HCT116 (cell line): Measurements from ENCODE around the gene SPTLC1. TPM values are rescaled to one million over a fixed set of nuclear protein-coding genes. Genes with fewer than 3 reads are reported as not detected.

ENCODE experiments used
- ATAC-seq: fragments of 200-7000 bp; cut with Tn5 transposase; 2 replicates; pipeline ENCODE4 v1.9.1; 2020; ENCODE audit warnings: mild to moderate bottlenecking, moderate library complexity
- BruUV-seq: library from RNA; stranded (reverse); fragments of 400-500 nt; replicated peaks from 2 replicates; lab custom pipeline; 2021; lab: Mats Ljungman, UMichigan
- CTCF ChIA-PET: fragments of 300-600 bp; sonication (Branson Sonifier 250); formaldehyde crosslinking; loops from one replicate; lab custom pipeline; 2021; ENCODE audit warnings: antibody characterized with exemption; lab: Charles Lee
- POLR2A ChIA-PET: fragments of 300-600, 350-600 bp; sonication (Branson Sonifier 250); formaldehyde crosslinking; loops from one replicate; lab custom pipeline; 2021; ENCODE audit warnings: antibody characterized with exemption; lab: Charles Lee
- RAD21 ChIA-PET, 2 experiments: fragments of 300-600 bp; sonication (Branson Sonifier 250); formaldehyde crosslinking; loops; one replicate each; lab custom pipeline; 2023; ENCODE audit warnings: low total read pairs in 2 of 2; ENCODE audit not compliant: uncharacterized antibody in 2 of 2, unreplicated experiment in 2 of 2, low non-redundant PET in 1 of 2; lab: Charles Lee
- DNase-seq: peaks from one replicate; pipeline ENCODE4 v3.0.0-alpha.2; 2010; ENCODE audit warnings: low read depth, low spot score
- H2AFZ ChIP-seq: fragments of 200-600 bp; shearing (Covaris generic), sonication (generic); 2 replicates; pipeline ENCODE4 v1.6.1; 2017; ENCODE audit warnings: low read depth, mixed run types, mixed read lengths, antibody characterized with exemption, low read length; ENCODE audit not compliant: poor library complexity, severe bottlenecking
- H3K27ac ChIP-seq: 2 replicates; pipeline ENCODE4 v1.5.1; 2012; ENCODE audit warnings: low read depth, low read length
- H3K27me3 ChIP-seq: fragments of 200-600 bp; sonication (generic); 2 replicates; pipeline ENCODE4 v1.6.1; 2016; ENCODE audit warnings: mixed run types, low read length, mixed read lengths; ENCODE audit not compliant: insufficient read depth
- H3K36me3 ChIP-seq, 2 experiments: fragments of 200-500 bp in 1 of 2; fragments of 200-600 bp in 1 of 2; sonication (Bioruptor generic) in 1 of 2; sonication (generic) in 1 of 2; 2 replicates each; pipeline versions ENCODE4 v1.5.1 to v1.6.1; 2014 to 2016; ENCODE audit warnings: low read length in 2 of 2, inconsistent platforms in 1 of 2, mixed read lengths in 1 of 2, mixed run types in 1 of 2; ENCODE audit not compliant: insufficient read depth in 2 of 2, control insufficient read depth in 1 of 2
- H3K4me1 ChIP-seq, 2 experiments: fragments of 200-600 bp in 1 of 2; sonication (generic) in 1 of 2; 2 replicates each; pipeline versions ENCODE4 v1.5.1 to v1.6.1; 2012 to 2017; ENCODE audit warnings: low read length in 2 of 2, inconsistent platforms in 1 of 2, mild to moderate bottlenecking in 1 of 2, mixed read lengths in 1 of 2, mixed run types in 1 of 2, moderate library complexity in 1 of 2; ENCODE audit not compliant: insufficient read depth in 2 of 2, control insufficient read depth in 1 of 2
- H3K4me2 ChIP-seq: fragments of 200-600 bp; sonication (generic); 2 replicates; pipeline ENCODE4 v1.6.1; 2017; ENCODE audit warnings: mixed run types, low read length, mixed read lengths
- H3K4me3 ChIP-seq, 2 experiments: fragments of 200-600 bp in 1 of 2; sonication (generic) in 1 of 2; replicated peaks in 1 of 2; 2 replicates each; pipeline ENCODE4 v1.5.1; 2011 to 2016; ENCODE audit warnings: low read length in 2 of 2, control low read depth in 1 of 2, low read depth in 1 of 2, mild to moderate bottlenecking in 1 of 2, mixed read lengths in 1 of 2, mixed run types in 1 of 2
- H3K79me2 ChIP-seq: fragments of 200-600 bp; sonication (generic); 2 replicates; pipeline ENCODE4 v1.6.1; 2017; ENCODE audit warnings: mild to moderate bottlenecking, mixed run types, low read length, moderate library complexity, mixed read lengths; ENCODE audit not compliant: insufficient read depth
- H3K9ac ChIP-seq: fragments of 200-600 bp; sonication (generic); 2 replicates; pipeline ENCODE4 v1.6.1; 2016; ENCODE audit warnings: low read length, mixed read lengths
- H3K9me2 ChIP-seq: fragments of 200-600 bp; sonication (generic), shearing (Covaris generic); 2 replicates; pipeline ENCODE4 v1.6.1; 2017; ENCODE audit warnings: mixed run types, mild to moderate bottlenecking, moderate library complexity; ENCODE audit not compliant: insufficient read depth
- H3K9me3 ChIP-seq, 2 experiments: fragments of 200-500 bp in 1 of 2; fragments of 200-600 bp in 1 of 2; sonication (Bioruptor generic) in 1 of 2; sonication (generic) in 1 of 2; 2 replicates each; pipeline ENCODE4 v1.6.1; 2014 to 2017; ENCODE audit warnings: low read length in 2 of 2, mixed read lengths in 2 of 2, inconsistent platforms in 1 of 2, low read depth in 1 of 2, mild to moderate bottlenecking in 1 of 2, mixed run types in 1 of 2, moderate library complexity in 1 of 2; ENCODE audit not compliant: control insufficient read depth in 1 of 2, insufficient read depth in 1 of 2
- H4K20me1 ChIP-seq: fragments of 200-600 bp; sonication (generic), shearing (Covaris generic); 2 replicates; pipeline ENCODE4 v1.6.1; 2017; ENCODE audit warnings: mixed run types, mild to moderate bottlenecking, moderate library complexity; ENCODE audit not compliant: insufficient read depth
- CBX3 ChIP-seq: IDR thresholded peaks from 2 replicates; pipeline ENCODE4 v1.6.1; 2012; ENCODE audit warnings: low read depth
- ELF1 ChIP-seq: IDR thresholded peaks from 2 replicates; pipeline ENCODE4 v1.6.1; 2012; ENCODE audit warnings: low read depth, borderline replicate concordance
- EZH2 ChIP-seq: fragments of 200-600 bp; sonication (generic); IDR thresholded peaks from 2 replicates; pipeline ENCODE4 v1.6.1; 2017; ENCODE audit warnings: antibody characterized with exemption, mixed run types
- EZH2phosphoT487 ChIP-seq: fragments of 200-600 bp; IDR thresholded peaks from 2 replicates; pipeline ENCODE4 v1.6.1; 2018; ENCODE audit warnings: antibody characterized with exemption, borderline replicate concordance
- FOSL1 ChIP-seq: IDR thresholded peaks from 2 replicates; pipeline ENCODE4 v1.6.1; 2012; ENCODE audit warnings: low read depth
- POLR2AphosphoS5 ChIP-seq: IDR thresholded peaks from 2 replicates; pipeline ENCODE4 v1.6.1; 2011; ENCODE audit warnings: mild to moderate bottlenecking, low read depth, low read length, moderate library complexity
- RAD21 ChIP-seq: IDR thresholded peaks from 2 replicates; pipeline ENCODE4 v1.6.1; 2012; ENCODE audit warnings: low read depth, mild to moderate bottlenecking
- SIN3A ChIP-seq: IDR thresholded peaks from 2 replicates; pipeline ENCODE4 v1.6.1; 2012; ENCODE audit warnings: low read depth
- SRF ChIP-seq: IDR thresholded peaks from 2 replicates; pipeline ENCODE4 v1.6.1; 2012; ENCODE audit warnings: low read depth
- TCF7L2 ChIP-seq: IDR thresholded peaks from 2 replicates; pipeline ENCODE4 v1.7.0; 2011; ENCODE audit warnings: borderline replicate concordance, inconsistent platforms; ENCODE audit not compliant: insufficient read depth, insufficient read length; ENCODE audit errors: extremely low read depth
- YY1 ChIP-seq: IDR thresholded peaks from 2 replicates; pipeline ENCODE4 v1.6.1; 2011; ENCODE audit warnings: low read length, low read depth, moderate library complexity, mild to moderate bottlenecking; ENCODE audit not compliant: insufficient replicate concordance; ENCODE audit errors: extremely low read depth
- ZFX ChIP-seq: fragments of 450-650 bp; IDR thresholded peaks from 2 replicates; pipeline ENCODE4 v1.6.1; 2017
- ZNF274 ChIP-seq: fragments of 200-500 bp; sonication (Bioruptor generic); IDR thresholded peaks from 2 replicates; pipeline ENCODE4 v1.6.1; 2014; ENCODE audit warnings: mild to moderate bottlenecking, low read depth, low read length, inconsistent platforms
- intact Hi-C: fragments of 100-400 bp; cut with micrococcal nuclease; formaldehyde crosslinking; loops from 2 replicates; pipeline ENCODE4 v1.10.0; 2022
- total RNA-seq: library from RNA; stranded (reverse); gene quantifications from one replicate; pipeline ENCODE4 v1.2.1, GENCODE V29; 2021; ENCODE audit not compliant: unreplicated experiment
- TF ChIP-seq, protein P1 (sequence below): IDR thresholded peaks from 2 replicates; pipeline ENCODE4 v1.6.1; 2012; ENCODE audit warnings: low read depth
- TF ChIP-seq, protein P2 (sequence below): IDR thresholded peaks from 2 replicates; pipeline ENCODE4 v1.6.1; 2011; ENCODE audit warnings: mild to moderate bottlenecking, low read length, moderate library complexity; ENCODE audit not compliant: insufficient replicate concordance; ENCODE audit errors: extremely low read depth
- TF ChIP-seq, protein P3 (sequence below): IDR thresholded peaks from 2 replicates; pipeline ENCODE4 v1.6.1; 2012

SPTLC1 gene
- total RNA-seq, 1 experiment from 2014 or later: 81.7 TPM

DNA sequence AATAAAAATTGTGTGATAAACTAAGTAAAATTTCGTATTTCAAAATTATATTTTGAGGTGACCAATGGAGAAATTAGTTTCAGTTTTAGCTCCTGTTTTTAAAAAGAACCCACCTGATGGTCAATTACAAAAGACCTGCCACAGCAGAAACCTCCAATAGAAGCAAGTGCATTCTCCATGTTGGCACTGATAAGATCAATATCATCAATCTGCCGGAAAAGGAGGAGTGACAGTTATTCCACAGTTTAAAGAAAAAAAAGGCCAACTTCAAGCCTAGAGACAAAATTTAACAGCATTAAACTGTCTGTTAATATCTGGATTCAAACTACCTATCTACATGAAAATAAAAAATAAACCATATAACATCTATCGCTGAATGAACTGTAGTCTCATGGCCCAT lies 67.7 kb downstream of the SPTLC1 start:
- H3K4me3 ChIP-seq: no peak overlapping the region
- no peaks in the 10 kb centered on the region for H3K27me3 ChIP-seq
- H3K9ac ChIP-seq: no peak overlapping the region
- H3K4me1 ChIP-seq: no peaks in the 10 kb centered on the region
- RAD21 ChIA-PET: no interaction called here
- H3K4me2 ChIP-seq: no peak overlapping the region
- BruUV-seq: no TSS peak
- DNase-seq: no peak
- peaks cover 5% of the 10 kb centered on the region; the same call in 1 of the 2 replicates for H3K79me2 ChIP-seq
- POLR2A ChIA-PET: no interaction called here
- no peak overlapping the region for H3K27ac ChIP-seq
- CTCF ChIA-PET: no interaction called here
- peaks cover 21 to 40% of the 10 kb centered on the region in 2 experiments for H3K36me3 ChIP-seq
- ATAC-seq: no peak
- no peaks in the 10 kb centered on the region for H4K20me1 ChIP-seq
- intact Hi-C loops: no loop called here
- peaks cover 0 to 3% of the 10 kb centered on the region in 2 experiments; a peak in 1 of 4 replicates for H3K9me3 ChIP-seq
- no peak for TF ChIP-seq EZH2phosphoT487
- H2AFZ ChIP-seq: no peak overlapping the region
- H3K9me2 ChIP-seq: no peaks in the 10 kb centered on the region

DNA sequence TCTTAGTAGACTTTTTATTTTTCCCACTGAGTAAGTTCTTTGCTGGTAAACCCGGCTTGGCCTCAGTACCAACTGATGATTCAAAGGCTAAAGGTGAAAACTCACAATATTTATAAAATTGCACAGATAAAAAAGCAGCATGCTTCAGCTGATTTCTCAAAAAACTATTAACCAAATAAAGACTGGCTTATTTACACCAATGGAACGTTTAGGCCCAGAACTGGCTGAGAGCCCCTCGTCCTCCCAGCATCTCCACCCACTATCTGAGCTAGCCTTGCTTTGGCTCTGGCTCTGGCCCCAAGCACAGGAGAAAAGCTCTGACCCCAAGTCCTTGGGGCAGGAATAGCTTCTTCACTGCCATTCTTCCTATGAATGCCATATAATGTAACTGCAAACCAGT lies 68.5 kb downstream of the SPTLC1 start:
- ATAC-seq: no peak
- peaks cover 5% of the 10 kb centered on the region; the same call in 1 of the 2 replicates for H3K79me2 ChIP-seq
- H3K4me1 ChIP-seq: no peaks in the 10 kb centered on the region
- no peak overlapping the region for H3K4me2 ChIP-seq
- H3K9me2 ChIP-seq: no peaks in the 10 kb centered on the region
- peaks cover 28 to 49% of the 10 kb centered on the region in 2 experiments for H3K36me3 ChIP-seq
- peaks cover 5 to 7% of the 10 kb centered on the region in 2 experiments; a peak in 2 of 4 replicates for H3K9me3 ChIP-seq
- no peak overlapping the region for H3K27ac ChIP-seq
- intact Hi-C loops: no loop called here
- CTCF ChIA-PET: interaction anchor here (0.8 kb wide), 1 partner anchor 91 kb away, joined by 3 read pairs; no protein-coding TSS in a partner anchor
- no peak overlapping the region for H2AFZ ChIP-seq
- H3K27me3 ChIP-seq: no peaks in the 10 kb centered on the region
- no TSS peak for BruUV-seq
- RAD21 ChIA-PET: no interaction called here
- DNase-seq: no peak
- no peak overlapping the region for H3K4me3 ChIP-seq
- POLR2A ChIA-PET: no interaction called here
- H3K9ac ChIP-seq: no peak overlapping the region
- no peaks in the 10 kb centered on the region for H4K20me1 ChIP-seq
- no peak for TF ChIP-seq SRF
- no peak for TF ChIP-seq ZNF274
- TF ChIP-seq, protein P1, sequence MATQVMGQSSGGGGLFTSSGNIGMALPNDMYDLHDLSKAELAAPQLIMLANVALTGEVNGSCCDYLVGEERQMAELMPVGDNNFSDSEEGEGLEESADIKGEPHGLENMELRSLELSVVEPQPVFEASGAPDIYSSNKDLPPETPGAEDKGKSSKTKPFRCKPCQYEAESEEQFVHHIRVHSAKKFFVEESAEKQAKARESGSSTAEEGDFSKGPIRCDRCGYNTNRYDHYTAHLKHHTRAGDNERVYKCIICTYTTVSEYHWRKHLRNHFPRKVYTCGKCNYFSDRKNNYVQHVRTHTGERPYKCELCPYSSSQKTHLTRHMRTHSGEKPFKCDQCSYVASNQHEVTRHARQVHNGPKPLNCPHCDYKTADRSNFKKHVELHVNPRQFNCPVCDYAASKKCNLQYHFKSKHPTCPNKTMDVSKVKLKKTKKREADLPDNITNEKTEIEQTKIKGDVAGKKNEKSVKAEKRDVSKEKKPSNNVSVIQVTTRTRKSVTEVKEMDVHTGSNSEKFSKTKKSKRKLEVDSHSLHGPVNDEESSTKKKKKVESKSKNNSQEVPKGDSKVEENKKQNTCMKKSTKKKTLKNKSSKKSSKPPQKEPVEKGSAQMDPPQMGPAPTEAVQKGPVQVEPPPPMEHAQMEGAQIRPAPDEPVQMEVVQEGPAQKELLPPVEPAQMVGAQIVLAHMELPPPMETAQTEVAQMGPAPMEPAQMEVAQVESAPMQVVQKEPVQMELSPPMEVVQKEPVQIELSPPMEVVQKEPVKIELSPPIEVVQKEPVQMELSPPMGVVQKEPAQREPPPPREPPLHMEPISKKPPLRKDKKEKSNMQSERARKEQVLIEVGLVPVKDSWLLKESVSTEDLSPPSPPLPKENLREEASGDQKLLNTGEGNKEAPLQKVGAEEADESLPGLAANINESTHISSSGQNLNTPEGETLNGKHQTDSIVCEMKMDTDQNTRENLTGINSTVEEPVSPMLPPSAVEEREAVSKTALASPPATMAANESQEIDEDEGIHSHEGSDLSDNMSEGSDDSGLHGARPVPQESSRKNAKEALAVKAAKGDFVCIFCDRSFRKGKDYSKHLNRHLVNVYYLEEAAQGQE: no peak
- no peak for TF ChIP-seq FOSL1
- TF ChIP-seq YY1: no peak
- TF ChIP-seq TCF7L2: no peak
- no peak for TF ChIP-seq POLR2AphosphoS5
- no peak for TF ChIP-seq CBX3
- no peak for TF ChIP-seq RAD21
- no peak for TF ChIP-seq ELF1
- TF ChIP-seq SIN3A: no peak
- TF ChIP-seq, protein P2, sequence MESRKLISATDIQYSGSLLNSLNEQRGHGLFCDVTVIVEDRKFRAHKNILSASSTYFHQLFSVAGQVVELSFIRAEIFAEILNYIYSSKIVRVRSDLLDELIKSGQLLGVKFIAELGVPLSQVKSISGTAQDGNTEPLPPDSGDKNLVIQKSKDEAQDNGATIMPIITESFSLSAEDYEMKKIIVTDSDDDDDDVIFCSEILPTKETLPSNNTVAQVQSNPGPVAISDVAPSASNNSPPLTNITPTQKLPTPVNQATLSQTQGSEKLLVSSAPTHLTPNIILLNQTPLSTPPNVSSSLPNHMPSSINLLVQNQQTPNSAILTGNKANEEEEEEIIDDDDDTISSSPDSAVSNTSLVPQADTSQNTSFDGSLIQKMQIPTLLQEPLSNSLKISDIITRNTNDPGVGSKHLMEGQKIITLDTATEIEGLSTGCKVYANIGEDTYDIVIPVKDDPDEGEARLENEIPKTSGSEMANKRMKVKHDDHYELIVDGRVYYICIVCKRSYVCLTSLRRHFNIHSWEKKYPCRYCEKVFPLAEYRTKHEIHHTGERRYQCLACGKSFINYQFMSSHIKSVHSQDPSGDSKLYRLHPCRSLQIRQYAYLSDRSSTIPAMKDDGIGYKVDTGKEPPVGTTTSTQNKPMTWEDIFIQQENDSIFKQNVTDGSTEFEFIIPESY: no peak
- TF ChIP-seq EZH2: no peak
- TF ChIP-seq, protein P3, sequence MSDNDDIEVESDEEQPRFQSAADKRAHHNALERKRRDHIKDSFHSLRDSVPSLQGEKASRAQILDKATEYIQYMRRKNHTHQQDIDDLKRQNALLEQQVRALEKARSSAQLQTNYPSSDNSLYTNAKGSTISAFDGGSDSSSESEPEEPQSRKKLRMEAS: no peak
- TF ChIP-seq EZH2phosphoT487: no peak
- no peak for TF ChIP-seq ZFX
